Fibroblast of skin of abdomen (primary cell): ENCODE measurements around the gene GBX2. TPM values are rescaled to one million over a fixed set of nuclear protein-coding genes. Genes with fewer than 3 reads are reported as not detected.
A peak's percentile ranks its signal among the peaks of the same experiment; 100 is the strongest.

Experiments used
- DNase-seq: peaks from one replicate; pipeline ENCODE4 v3.0.0-alpha.2; 2013
- polyA plus RNA-seq, 2 experiments: library from polyadenylated mRNA; unstranded; fragments of 120-200 nt; gene quantifications; one replicate each; pipeline ENCODE4 v1.2.1, GENCODE V29; 2013; ENCODE audit not compliant: insufficient read length in 2 of 2

The GBX2 gene
- not detected for polyA plus RNA-seq (2013, experiment 1 of 2; ENCODE audit: insufficient read length)
- 0.09 TPM for polyA plus RNA-seq (2013, experiment 2 of 2; ENCODE audit: insufficient read length)

- DNase-seq: peak; percentile 63
Measured at GRCh38 chr2:236168110-236169080, at the start of gene GBX2. GBX2 (minus strand) TSS chr2:236168386; CDS start chr2:236167971, 415 bp downstream.

- DNase-seq: no peak
Measured at GRCh38 chr2:236217926-236218325, 49.7 kb upstream of the GBX2 start.

GRCh38 chr2:236216711-236217110 is 48.5 kb upstream of the GBX2 start:
- no peak for DNase-seq

GRCh38 chr2:236215761-236216333 is 47.7 kb upstream of the GBX2 start:
- DNase-seq: no peak

GRCh38 chr2:236215196-236215595 is 47.0 kb upstream of the GBX2 start:
- DNase-seq: no peak

GRCh38 chr2:236214376-236214995 is 46.3 kb upstream of the GBX2 start:
- DNase-seq: no peak

GRCh38 chr2:236211296-236211695 is 43.1 kb upstream of the GBX2 start:
- DNase-seq: no peak

GRCh38 chr2:236210536-236210935 is 42.4 kb upstream of the GBX2 start:
- DNase-seq: no peak

GRCh38 chr2:236209996-236210395 is 41.8 kb upstream of the GBX2 start:
- DNase-seq: no peak

GRCh38 chr2:236209535-236209934 is 41.3 kb upstream of the GBX2 start:
- peak; percentile 4 for DNase-seq

- no peak for DNase-seq
Measured at GRCh38 chr2:236208019-236208926, 40.1 kb upstream of the GBX2 start.

GRCh38 chr2:236207472-236207871 is 39.3 kb upstream of the GBX2 start:
- DNase-seq: no peak

GRCh38 chr2:236205867-236206645 is 37.9 kb upstream of the GBX2 start:
- no peak for DNase-seq

GRCh38 chr2:236204953-236205352 is 36.8 kb upstream of the GBX2 start:
- DNase-seq: no peak

GRCh38 chr2:236200378-236200777 is 32.2 kb upstream of the GBX2 start:
- no peak for DNase-seq

- DNase-seq: no peak
Measured at GRCh38 chr2:236196366-236196765, 28.2 kb upstream of the GBX2 start.

- DNase-seq: no peak
Measured at GRCh38 chr2:236195726-236196125, 27.5 kb upstream of the GBX2 start.

- no peak for DNase-seq
Measured at GRCh38 chr2:236194786-236195185, 26.6 kb upstream of the GBX2 start.

- no peak for DNase-seq
Measured at GRCh38 chr2:236193026-236193425, 24.8 kb upstream of the GBX2 start.

GRCh38 chr2:236190674-236191073 is 22.5 kb upstream of the GBX2 start:
- DNase-seq: no peak

GRCh38 chr2:236184701-236185100 is 16.5 kb upstream of the GBX2 start:
- DNase-seq: no peak
